NB4 (cell line): ENCODE results near the gene ARMC9.

Experiments
- DNase-seq: peaks from one replicate; pipeline ENCODE4 v3.0.0; 2010; ENCODE audit warnings: low read depth
- H3K4me3 ChIP-seq: one replicate; pipeline ENCODE4 v1.5.1; 2011; ENCODE audit warnings: mild to moderate bottlenecking, low read depth, low read length, moderate library complexity
- CTCF ChIP-seq: IDR thresholded peaks from one replicate; pipeline ENCODE4 v1.5.1; 2012; ENCODE audit warnings: low read depth, low read length
- MAX ChIP-seq: IDR thresholded peaks from 2 replicates; pipeline ENCODE4 v1.6.1; 2011; ENCODE audit warnings: low read depth, low read length
- MYC ChIP-seq: IDR thresholded peaks from 2 replicates; pipeline ENCODE4 v1.6.1; 2011; ENCODE audit warnings: low read depth, low read length
- POLR2A ChIP-seq: IDR thresholded peaks from 2 replicates; pipeline ENCODE4 v1.6.1; 2011; ENCODE audit warnings: mild to moderate bottlenecking; ENCODE audit not compliant: insufficient read length; ENCODE audit errors: extremely low read depth

Gene ARMC9

GRCh38 chr2:231263118-231263831 lies 64.8 kb downstream of the ARMC9 start:
- TF ChIP-seq CTCF (no peak), POLR2A (no peak), MAX (no peak), MYC (no peak)
- H3K4me3 ChIP-seq: no peak overlapping the region
- DNase-seq: no peak

- H3K4me3 ChIP-seq: no peak overlapping the region
- TF ChIP-seq CTCF (no peak), MYC (no peak), MAX (no peak), POLR2A (no peak)
- DNase-seq: no peak
Observed at GRCh38 chr2:231270221-231271114, 72.0 kb downstream of the ARMC9 start.

- no peak for DNase-seq
- no peak for TF ChIP-seq CTCF
- no peak for TF ChIP-seq MYC
- no peak for TF ChIP-seq POLR2A
- TF ChIP-seq MAX: no peak
- no peak overlapping the region for H3K4me3 ChIP-seq
Observed at GRCh38 chr2:231272991-231273390, 74.6 kb downstream of the ARMC9 start.

- H3K4me3 ChIP-seq: no peak overlapping the region
- TF ChIP-seq MAX (no peak), POLR2A (no peak), MYC (no peak), CTCF (no peak)
- DNase-seq: no peak
Observed at GRCh38 chr2:231276987-231277386, 78.6 kb downstream of the ARMC9 start.

- DNase-seq: no peak
- no peak overlapping the region for H3K4me3 ChIP-seq
- TF ChIP-seq MAX (no peak), CTCF (no peak), POLR2A (no peak), MYC (no peak)
Observed at GRCh38 chr2:231277962-231278361, 79.5 kb downstream of the ARMC9 start.
